GM12801 (cell line): ENCODE data around the gene FXN.

ENCODE experiments used
- CTCF ChIP-seq: IDR thresholded peaks from one replicate; pipeline ENCODE4 v1.5.1; 2011; ENCODE audit warnings: control low read depth; ENCODE audit not compliant: insufficient read length; ENCODE audit errors: extremely low read depth

The FXN gene

DNA sequence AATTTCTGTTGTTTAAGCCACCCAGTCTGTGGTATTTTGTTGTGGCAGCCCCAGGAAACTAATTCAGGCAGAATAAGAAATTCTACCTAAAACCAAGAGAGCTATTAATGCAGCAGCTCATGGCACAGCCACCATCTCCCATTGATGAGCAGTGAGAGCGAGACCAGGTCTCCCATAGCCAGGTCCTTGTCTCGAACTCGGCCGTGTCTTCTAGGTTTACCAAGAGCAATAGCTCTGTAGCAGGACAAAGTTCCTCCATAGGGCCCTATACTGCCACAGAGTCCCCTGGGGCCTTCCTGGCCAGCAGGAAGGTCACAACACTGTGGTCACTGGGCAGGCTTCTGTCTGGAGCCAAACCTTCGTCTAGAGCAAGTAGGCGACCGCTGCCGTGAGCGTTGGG lies 104.0 kb downstream of the FXN start:
- no peak for TF ChIP-seq CTCF

DNA sequence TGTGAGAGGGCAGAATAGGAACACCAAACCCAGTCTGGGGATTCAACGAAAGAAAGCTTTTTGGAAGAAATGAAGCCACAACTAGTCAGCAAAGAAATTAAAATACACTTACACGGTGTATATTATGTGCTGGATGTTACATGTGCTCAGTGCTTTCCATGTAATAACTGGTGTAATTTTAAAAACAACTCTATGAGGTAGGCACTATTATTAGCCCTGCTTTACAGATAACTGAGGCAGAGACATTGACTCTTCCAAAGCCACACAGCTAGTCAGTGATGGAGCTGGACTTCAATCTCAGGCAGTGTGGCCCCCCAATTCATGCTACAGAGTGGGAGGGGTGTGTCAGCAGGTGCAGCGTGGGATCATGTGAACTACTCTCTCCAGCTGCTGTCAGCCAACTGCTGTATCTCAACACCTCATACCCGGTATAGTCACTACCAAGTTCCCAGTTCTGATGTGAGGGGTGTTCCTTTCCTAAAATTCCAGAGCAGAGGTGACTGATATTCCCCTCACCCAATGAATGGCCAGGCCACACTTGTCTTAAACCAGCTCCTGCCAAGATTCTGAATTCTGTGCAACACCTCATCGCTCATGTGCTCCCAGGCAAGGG lies 104.7 kb downstream of the FXN start:
- no peak for TF ChIP-seq CTCF

DNA sequence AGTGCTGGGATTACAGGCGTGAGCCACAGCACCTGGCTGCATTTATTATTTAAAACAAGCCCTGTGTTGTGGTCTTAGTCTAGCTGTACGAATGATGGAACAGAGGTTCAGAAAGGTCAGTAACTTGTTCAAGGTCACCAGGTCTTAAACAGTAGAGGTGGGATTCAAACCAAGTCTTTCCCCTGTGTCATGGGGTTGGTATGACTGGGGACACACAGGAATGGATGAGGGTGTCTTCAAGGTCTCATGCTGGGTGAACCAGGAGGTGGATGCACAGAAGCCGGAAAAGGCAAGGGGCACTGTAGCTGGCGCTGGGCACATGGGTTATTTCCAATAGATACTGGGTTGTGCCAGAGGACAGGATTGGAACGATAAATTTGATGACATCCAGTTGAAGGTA lies 106.3 kb downstream of the FXN start:
- TF ChIP-seq CTCF, result no peak

- no peak for TF ChIP-seq CTCF
These were observed 107.7 kb downstream of the FXN start for GRCh38 chr9:69143291-69143690.

DNA sequence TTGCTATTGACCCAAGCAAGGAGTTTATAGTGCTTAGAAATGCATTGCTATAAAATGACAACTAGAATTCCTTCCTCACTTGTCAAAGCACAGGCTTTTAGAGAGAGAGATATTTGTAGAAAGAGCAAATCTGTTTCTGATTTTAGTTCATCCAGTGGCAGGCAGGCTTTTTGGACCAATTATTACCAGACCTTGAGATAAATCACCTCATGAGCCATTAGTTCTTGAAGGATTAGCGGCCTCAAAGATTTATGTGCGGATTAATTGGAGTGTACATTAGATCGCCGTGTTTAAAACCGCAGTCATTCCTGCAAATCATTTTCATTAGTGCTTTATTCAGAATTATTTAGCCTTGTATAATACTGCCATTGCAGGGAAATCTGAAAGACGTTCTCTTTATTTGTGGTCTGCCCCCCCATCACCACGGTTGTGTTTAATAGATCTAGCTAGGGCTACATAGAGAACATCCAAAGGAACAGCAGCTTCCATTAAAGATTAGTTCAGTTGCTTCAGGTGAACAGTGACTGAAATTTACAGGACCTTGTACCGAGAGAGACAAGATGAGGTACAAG lies 109.7 kb downstream of the FXN start:
- no peak for TF ChIP-seq CTCF

- no peak for TF ChIP-seq CTCF
These were observed 111.7 kb downstream of the FXN start for GRCh38 chr9:69147041-69147834.

DNA sequence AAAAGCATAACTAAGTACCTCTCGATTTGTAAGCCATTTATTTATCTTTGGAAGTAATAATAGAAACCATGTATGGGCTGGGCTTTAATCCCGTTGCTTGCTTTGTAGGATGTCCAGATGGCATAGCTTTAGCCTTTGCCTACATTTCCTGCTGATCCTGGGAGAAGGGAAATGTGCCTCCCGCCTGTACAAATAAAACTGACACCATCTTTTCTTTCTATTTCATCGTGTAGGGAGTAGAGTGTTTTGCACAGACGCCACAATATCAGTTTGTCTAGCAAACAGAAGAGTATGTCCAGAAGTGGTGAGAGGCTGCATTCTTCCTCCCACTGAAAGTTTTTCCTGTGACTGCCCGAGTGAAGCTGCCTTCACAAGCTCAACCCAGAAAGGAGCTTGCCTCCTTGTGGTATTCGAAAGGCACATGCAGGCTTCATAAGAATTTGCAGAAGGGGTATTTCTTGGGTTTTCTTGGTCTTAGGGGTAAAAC lies 113.8 kb downstream of the FXN start:
- no peak for TF ChIP-seq CTCF
